Lower leg skin (tissue), 3 donors: Measurements from ENCODE around the gene PRR4.

ENCODE experiments used
- POLR2A ChIP-seq, 2 donors: fragments of 450-650 bp; IDR thresholded peaks; one replicate each; pipeline ENCODE4 v1.6.1; 2016 to 2017; ENCODE audit warnings: antibody characterized with exemption in 2 of 2, mild to moderate bottlenecking in 1 of 2, moderate library complexity in 1 of 2
- TF ChIP-seq, protein P1 (sequence below), 3 donors: fragments of 450-650 bp; IDR thresholded peaks; one replicate each; pipeline ENCODE4 v1.5.1; 2016; ENCODE audit warnings: antibody characterized with exemption in 3 of 3, mild to moderate bottlenecking in 3 of 3, moderate library complexity in 2 of 3

DNA sequence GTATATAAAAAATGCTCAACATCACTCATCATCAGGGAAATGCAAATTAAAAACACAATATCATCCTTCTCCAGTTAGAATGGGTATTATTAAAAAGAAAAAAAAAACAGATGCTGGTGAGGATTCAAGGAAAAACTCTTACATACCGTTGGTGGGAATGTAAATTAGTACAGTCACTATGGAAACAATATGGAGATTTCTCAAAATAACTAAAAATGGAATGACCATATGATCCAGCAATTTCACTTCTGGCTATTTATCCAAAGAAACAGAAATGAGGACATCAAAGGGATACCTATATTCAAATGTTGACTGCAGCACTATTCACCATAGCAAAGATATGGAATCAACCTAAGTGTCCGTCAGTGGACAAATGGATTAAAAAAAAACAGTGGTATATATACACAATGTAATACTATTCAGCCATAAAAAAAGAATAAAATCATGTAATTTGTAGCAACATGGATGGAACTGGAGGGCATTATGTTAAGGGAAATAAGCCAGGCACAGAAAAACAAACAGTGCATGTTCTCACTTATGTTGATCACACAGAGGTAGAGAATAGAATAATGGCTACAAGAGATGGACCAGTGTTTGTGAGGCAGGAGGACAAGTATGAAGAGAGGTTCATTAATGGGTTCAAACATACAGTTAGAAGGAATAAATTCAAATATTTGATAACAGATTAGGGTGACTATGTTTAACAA lies 14.4 kb upstream of the PRR4 start:
- TF ChIP-seq, protein P1, sequence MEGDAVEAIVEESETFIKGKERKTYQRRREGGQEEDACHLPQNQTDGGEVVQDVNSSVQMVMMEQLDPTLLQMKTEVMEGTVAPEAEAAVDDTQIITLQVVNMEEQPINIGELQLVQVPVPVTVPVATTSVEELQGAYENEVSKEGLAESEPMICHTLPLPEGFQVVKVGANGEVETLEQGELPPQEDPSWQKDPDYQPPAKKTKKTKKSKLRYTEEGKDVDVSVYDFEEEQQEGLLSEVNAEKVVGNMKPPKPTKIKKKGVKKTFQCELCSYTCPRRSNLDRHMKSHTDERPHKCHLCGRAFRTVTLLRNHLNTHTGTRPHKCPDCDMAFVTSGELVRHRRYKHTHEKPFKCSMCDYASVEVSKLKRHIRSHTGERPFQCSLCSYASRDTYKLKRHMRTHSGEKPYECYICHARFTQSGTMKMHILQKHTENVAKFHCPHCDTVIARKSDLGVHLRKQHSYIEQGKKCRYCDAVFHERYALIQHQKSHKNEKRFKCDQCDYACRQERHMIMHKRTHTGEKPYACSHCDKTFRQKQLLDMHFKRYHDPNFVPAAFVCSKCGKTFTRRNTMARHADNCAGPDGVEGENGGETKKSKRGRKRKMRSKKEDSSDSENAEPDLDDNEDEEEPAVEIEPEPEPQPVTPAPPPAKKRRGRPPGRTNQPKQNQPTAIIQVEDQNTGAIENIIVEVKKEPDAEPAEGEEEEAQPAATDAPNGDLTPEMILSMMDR (IDR thresholded peaks at IDR 0.05), result no peak
- TF ChIP-seq POLR2A (IDR thresholded peaks at IDR 0.05), result no peak
